Measurements from ENCODE around the gene UBAP1. TPM values are rescaled to one million over a fixed set of nuclear protein-coding genes. Genes with fewer than 3 reads are reported as not detected.
"Not testable (repeated sequence)": the region's sequence is repeated elsewhere in the genome, so short reads cannot be mapped to it uniquely, and the experiment has no call there.

The UBAP1 gene
- total RNA-seq, 1 donor from 2014 or later = 35.8 TPM

DNA sequence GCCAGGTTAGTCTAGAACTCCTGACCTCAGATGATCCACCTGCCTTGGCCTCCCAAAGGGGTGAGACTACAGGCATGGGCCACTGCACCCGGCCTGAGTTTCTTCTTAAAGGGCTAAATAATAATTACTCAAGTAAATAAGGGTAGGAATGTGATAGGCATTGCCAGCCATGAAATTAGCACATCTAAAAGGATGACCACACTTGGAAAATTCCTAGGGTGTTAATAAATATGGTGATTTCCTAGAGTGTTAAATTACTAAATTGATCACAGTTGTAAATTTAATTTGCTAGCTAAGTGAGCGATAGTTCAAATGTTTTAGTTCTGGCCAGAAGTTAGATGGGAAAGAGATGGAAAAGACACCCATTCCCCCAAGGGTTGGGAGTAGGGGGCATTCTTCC, 53.4 kb downstream of the UBAP1 start:
- TF ChIP-seq, protein P1, sequence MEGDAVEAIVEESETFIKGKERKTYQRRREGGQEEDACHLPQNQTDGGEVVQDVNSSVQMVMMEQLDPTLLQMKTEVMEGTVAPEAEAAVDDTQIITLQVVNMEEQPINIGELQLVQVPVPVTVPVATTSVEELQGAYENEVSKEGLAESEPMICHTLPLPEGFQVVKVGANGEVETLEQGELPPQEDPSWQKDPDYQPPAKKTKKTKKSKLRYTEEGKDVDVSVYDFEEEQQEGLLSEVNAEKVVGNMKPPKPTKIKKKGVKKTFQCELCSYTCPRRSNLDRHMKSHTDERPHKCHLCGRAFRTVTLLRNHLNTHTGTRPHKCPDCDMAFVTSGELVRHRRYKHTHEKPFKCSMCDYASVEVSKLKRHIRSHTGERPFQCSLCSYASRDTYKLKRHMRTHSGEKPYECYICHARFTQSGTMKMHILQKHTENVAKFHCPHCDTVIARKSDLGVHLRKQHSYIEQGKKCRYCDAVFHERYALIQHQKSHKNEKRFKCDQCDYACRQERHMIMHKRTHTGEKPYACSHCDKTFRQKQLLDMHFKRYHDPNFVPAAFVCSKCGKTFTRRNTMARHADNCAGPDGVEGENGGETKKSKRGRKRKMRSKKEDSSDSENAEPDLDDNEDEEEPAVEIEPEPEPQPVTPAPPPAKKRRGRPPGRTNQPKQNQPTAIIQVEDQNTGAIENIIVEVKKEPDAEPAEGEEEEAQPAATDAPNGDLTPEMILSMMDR (conservative IDR thresholded peaks at IDR 0.05) = no peak
- Mint-ChIP-seq H3K4me1 (no peaks in the 10 kb centered on the region), H3K4me3 (no peak overlapping the region), H3K36me3 (ENCODE audit: low read depth) (peaks cover 5% of the 10 kb centered on the region), H3K9me3 (no peaks in the 10 kb centered on the region), H3K27me3 (ENCODE audit: low read depth) (no peaks in the 10 kb centered on the region), H3K27ac (ENCODE audit: unreplicated experiment) (no peak overlapping the region)
- no peak for DNase-seq (ENCODE audit: low read depth, low spot score)

DNA sequence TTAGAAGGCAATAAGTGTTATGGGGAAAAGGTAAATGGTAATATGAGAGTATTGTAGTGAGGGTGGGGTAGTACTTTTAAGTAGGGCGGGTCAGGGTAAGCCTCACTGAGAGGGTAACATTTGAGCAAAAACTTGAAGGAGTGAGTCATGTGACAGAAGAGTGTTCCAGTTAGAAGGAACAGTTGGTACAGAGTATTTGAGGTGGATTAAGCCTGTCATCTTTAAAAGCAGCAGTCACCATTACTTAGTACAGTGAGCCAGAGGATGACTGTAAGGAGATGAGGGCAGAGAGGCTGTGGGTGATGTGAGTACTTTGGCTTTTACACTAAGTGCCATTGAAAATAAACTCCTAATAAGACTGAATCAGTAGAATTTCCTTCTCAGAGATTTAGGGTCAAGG, 54.8 kb downstream of the UBAP1 start:
- Mint-ChIP-seq H3K27ac (ENCODE audit: unreplicated experiment) (no peak overlapping the region), H3K9me3 (no peaks in the 10 kb centered on the region), H3K4me1 (no peaks in the 10 kb centered on the region), H3K4me3 (no peak overlapping the region), H3K36me3 (ENCODE audit: low read depth) (peaks cover 9% of the 10 kb centered on the region), H3K27me3 (ENCODE audit: low read depth) (no peaks in the 10 kb centered on the region)
- no peak for DNase-seq (ENCODE audit: low read depth, low spot score)
- TF ChIP-seq, protein P1 (conservative IDR thresholded peaks at IDR 0.05) = no peak

- TF ChIP-seq, protein P1 (conservative IDR thresholded peaks at IDR 0.05) = no peak
- Mint-ChIP-seq H3K36me3 (ENCODE audit: low read depth) (peaks cover 22% of the 10 kb centered on the region), H3K27ac (ENCODE audit: unreplicated experiment) (no peak overlapping the region), H3K4me1 (peaks cover 5% of the 10 kb centered on the region), H3K9me3 (no peaks in the 10 kb centered on the region), H3K4me3 (no peak overlapping the region), H3K27me3 (ENCODE audit: low read depth) (no peaks in the 10 kb centered on the region)
- DNase-seq (ENCODE audit: low read depth, low spot score) = no peak
These were observed 59.0 kb downstream of the UBAP1 start for GRCh38 chr9:34237836-34238235.

DNA sequence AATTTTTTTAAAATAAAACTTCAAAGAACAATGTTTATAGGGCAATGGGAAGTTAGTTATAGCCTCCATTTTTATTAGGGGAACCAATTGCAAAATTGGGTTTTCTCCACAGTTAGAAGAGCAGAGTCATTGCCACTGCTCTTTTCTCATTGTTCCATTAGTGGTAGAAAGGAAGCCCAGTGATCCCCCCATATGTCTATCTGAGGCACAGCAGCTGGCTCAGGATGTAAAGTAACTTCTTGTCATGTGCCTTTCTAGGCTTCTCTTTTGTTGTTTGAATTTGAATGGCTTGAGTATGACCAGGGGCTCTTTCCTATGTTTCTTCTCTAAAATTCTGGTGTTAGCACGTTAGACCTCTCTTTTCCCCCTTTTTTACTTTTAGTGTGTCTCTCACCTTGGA, 61.2 kb downstream of the UBAP1 start:
- Mint-ChIP-seq H3K9me3 (no peaks in the 10 kb centered on the region), H3K4me3 (no peak overlapping the region), H3K27me3 (ENCODE audit: low read depth) (no peaks in the 10 kb centered on the region), H3K36me3 (ENCODE audit: low read depth) (peaks cover 25% of the 10 kb centered on the region), H3K4me1 (peaks cover 8% of the 10 kb centered on the region), H3K27ac (ENCODE audit: unreplicated experiment) (no peak overlapping the region)
- TF ChIP-seq, protein P1 (conservative IDR thresholded peaks at IDR 0.05) = no peak
- no peak for DNase-seq (ENCODE audit: low read depth, low spot score)

DNA sequence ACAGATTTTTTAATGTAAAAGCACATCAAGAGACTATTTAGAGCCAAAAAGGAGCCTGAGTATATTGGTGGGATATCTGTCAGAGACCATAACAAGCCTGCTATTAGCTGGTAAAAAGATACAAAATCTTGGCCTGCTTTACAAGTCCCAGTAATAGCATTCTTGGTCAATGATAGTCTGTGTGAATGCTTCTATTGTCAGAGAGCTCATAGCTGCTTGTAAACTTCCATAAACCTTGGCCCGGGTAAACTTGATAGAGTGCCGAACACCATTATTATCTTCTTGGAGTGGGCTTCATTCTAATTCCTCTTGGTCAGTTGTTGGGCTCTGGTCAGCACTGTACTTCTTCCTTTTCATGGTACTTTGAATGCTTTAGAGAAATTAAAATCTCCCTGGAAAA, 64.0 kb downstream of the UBAP1 start:
- peaks cover 8% of the 10 kb centered on the region for H3K4me1 Mint-ChIP-seq
- no peak overlapping the region for H3K4me3 Mint-ChIP-seq
- no peaks in the 10 kb centered on the region for H3K9me3 Mint-ChIP-seq
- H3K36me3 Mint-ChIP-seq (ENCODE audit: low read depth) = peaks cover 20% of the 10 kb centered on the region
- no peak overlapping the region for H3K27ac Mint-ChIP-seq (ENCODE audit: unreplicated experiment)
- TF ChIP-seq, protein P1 (conservative IDR thresholded peaks at IDR 0.05) = no peak
- no peaks in the 10 kb centered on the region for H3K27me3 Mint-ChIP-seq (ENCODE audit: low read depth)
- DNase-seq (ENCODE audit: low read depth, low spot score) = no peak

GRCh38 chr9:34245212-34245611, 66.4 kb downstream of the UBAP1 start:
- not testable (repeated sequence) for H3K27ac Mint-ChIP-seq (ENCODE audit: unreplicated experiment); H3K27me3 Mint-ChIP-seq (ENCODE audit: low read depth)
- peaks cover 16% of the 10 kb centered on the region for H3K36me3 Mint-ChIP-seq (ENCODE audit: low read depth)

More at GRCh38 chr9:34245212-34245611, 66.4 kb downstream of the UBAP1 start:
- not testable (repeated sequence) for H3K9me3 Mint-ChIP-seq; H3K4me1 Mint-ChIP-seq; DNase-seq (ENCODE audit: low read depth, low spot score); H3K4me3 Mint-ChIP-seq

Measured in neural crest cell (in vitro differentiated cells).